Neuronal stem cell (in vitro differentiated cells): ENCODE results near the gene GMEB1.
"Not testable (repeated sequence)": the region's sequence is repeated elsewhere in the genome, so short reads cannot be mapped to it uniquely, and the experiment has no call there.

Experiments used
- DNase-seq: peaks from one replicate; pipeline ENCODE4 v3.0.0-alpha.2; 2013; ENCODE audit warnings: low spot score
- H2AFZ ChIP-seq: one replicate; pipeline ENCODE4 v1.6.1; 2013; ENCODE audit warnings: mild to moderate bottlenecking, low read length, inconsistent platforms
- H2AK5ac ChIP-seq: 2 replicates; pipeline ENCODE4 v1.6.1; 2013; ENCODE audit warnings: low read depth, mild to moderate bottlenecking, inconsistent platforms, low read length, moderate library complexity, mixed read lengths
- H2BK120ac ChIP-seq: 2 replicates; pipeline ENCODE4 v1.6.1; 2013; ENCODE audit warnings: low read depth, mild to moderate bottlenecking, inconsistent platforms, low read length, moderate library complexity, mixed read lengths
- H2BK12ac ChIP-seq: one replicate; pipeline ENCODE4 v1.6.1; 2013; ENCODE audit warnings: low read length, inconsistent platforms
- H2BK15ac ChIP-seq: 2 replicates; pipeline ENCODE4 v1.6.1; 2013; ENCODE audit warnings: mild to moderate bottlenecking, low read length, inconsistent platforms, mixed read lengths
- H2BK5ac ChIP-seq: one replicate; pipeline ENCODE4 v1.6.1; 2013; ENCODE audit warnings: inconsistent platforms, mild to moderate bottlenecking, low read length, moderate library complexity
- H3K14ac ChIP-seq: one replicate; pipeline ENCODE4 v1.6.1; 2013; ENCODE audit warnings: low read length, inconsistent platforms
- H3K18ac ChIP-seq: 2 replicates; pipeline ENCODE4 v1.6.1; 2013; ENCODE audit warnings: low read length, inconsistent platforms
- H3K23ac ChIP-seq: 2 replicates; pipeline ENCODE4 v1.6.1; 2013; ENCODE audit warnings: low read depth, mild to moderate bottlenecking, mixed read lengths, low read length, inconsistent platforms; ENCODE audit not compliant: poor library complexity
- H3K27ac ChIP-seq: replicated peaks from 3 replicates; pipeline ENCODE4 v1.5.1; 2013; ENCODE audit warnings: low read length, inconsistent platforms
- H3K27me3 ChIP-seq, 3 experiments: 2 replicates each; pipeline ENCODE4 v1.6.1; 2013; ENCODE audit warnings: low read length in 3 of 3, mild to moderate bottlenecking in 2 of 3, inconsistent platforms in 1 of 3, low read depth in 1 of 3, mixed read lengths in 1 of 3, moderate library complexity in 1 of 3; ENCODE audit not compliant: control insufficient read depth in 3 of 3, insufficient read depth in 3 of 3
- H3K36me3 ChIP-seq, 2 donors: replicated peaks in 1 of 2; 2 replicates each; pipeline ENCODE4 v1.6.1; 2013; ENCODE audit warnings: low read length in 2 of 2; ENCODE audit not compliant: control insufficient read depth in 2 of 2, insufficient read depth in 2 of 2
- H3K4ac ChIP-seq: 2 replicates; pipeline ENCODE4 v1.6.1; 2013; ENCODE audit warnings: inconsistent platforms, mild to moderate bottlenecking, low read length, moderate library complexity
- H3K4me1 ChIP-seq, 2 donors: 1 replicate in 1 of 2; 2 replicates in 1 of 2; pipeline ENCODE4 v1.6.1; 2013; ENCODE audit warnings: low read length in 2 of 2, low read depth in 1 of 2; ENCODE audit not compliant: control insufficient read depth in 2 of 2, insufficient read depth in 1 of 2
- H3K4me2 ChIP-seq: one replicate; pipeline ENCODE4 v1.6.1; 2013; ENCODE audit warnings: mild to moderate bottlenecking, low read length, inconsistent platforms; ENCODE audit not compliant: insufficient read depth, poor library complexity, severe bottlenecking
- H3K4me3 ChIP-seq, 2 donors: 2 replicates each; pipeline ENCODE4 v1.5.1; 2013; ENCODE audit warnings: low read length in 2 of 2, mild to moderate bottlenecking in 2 of 2, inconsistent platforms in 1 of 2, moderate library complexity in 1 of 2
- H3K79me1 ChIP-seq: one replicate; pipeline ENCODE4 v1.6.1; 2013; ENCODE audit warnings: low read depth, mild to moderate bottlenecking, inconsistent platforms, low read length, moderate library complexity
- H3K9ac ChIP-seq: one replicate; pipeline ENCODE4 v1.6.1; 2013; ENCODE audit warnings: mild to moderate bottlenecking, low read depth, low read length, inconsistent platforms; ENCODE audit not compliant: poor library complexity
- H3K9me3 ChIP-seq, 2 donors: replicated peaks in 1 of 2; 2 replicates each; pipeline versions ENCODE3 to v1.6.1; 2013; ENCODE audit warnings: low read length in 2 of 2, mild to moderate bottlenecking in 2 of 2, inconsistent platforms in 1 of 2, low read depth in 1 of 2, mixed read lengths in 1 of 2, moderate library complexity in 1 of 2; ENCODE audit not compliant: control insufficient read depth in 2 of 2, insufficient read depth in 1 of 2
- H4K8ac ChIP-seq: one replicate; pipeline ENCODE4 v1.6.1; 2013; ENCODE audit warnings: low read depth, mild to moderate bottlenecking, inconsistent platforms, low read length, moderate library complexity
- H4K91ac ChIP-seq: one replicate; pipeline ENCODE4 v1.6.1; 2013; ENCODE audit warnings: low read length, low read depth, mild to moderate bottlenecking, inconsistent platforms; ENCODE audit not compliant: poor library complexity
- WGBS, 2 donors: extraction: QIAGEN DNeasy Blood & Tissue Kit; methylation state at CpG; one replicate each; pipeline ENCODE4 v1.1.7; 2013; ENCODE audit warnings: missing lambda C conversion rate in 2 of 2, mixed read lengths in 1 of 2; ENCODE audit not compliant: insufficient read length in 2 of 2, insufficient replicate concordance in 1 of 2; ENCODE audit errors: extremely low coverage in 2 of 2; 5-methylcytosine and 5-hydroxymethylcytosine counted together

GMEB1 gene

DNA sequence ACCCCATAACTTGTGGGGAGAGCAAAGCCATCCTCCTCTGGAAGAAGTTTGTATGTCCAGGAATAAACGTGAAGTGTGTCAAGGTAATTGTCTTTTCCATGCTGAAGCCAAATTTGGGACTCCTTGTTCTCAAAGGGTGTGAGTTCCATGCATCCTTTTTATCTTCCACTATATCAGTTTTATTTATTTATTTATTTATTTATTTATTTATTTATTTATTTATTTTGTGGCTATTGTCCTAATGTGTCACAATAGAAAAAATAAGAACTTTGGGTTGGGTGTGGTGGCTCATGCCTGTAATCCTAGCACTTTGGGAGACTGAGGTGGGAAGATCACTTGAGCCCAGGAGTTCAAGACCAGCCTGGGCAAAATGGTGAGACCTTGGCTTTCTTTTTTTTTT, 23.0 kb downstream of the GMEB1 start:
- not testable (repeated sequence) for H3K23ac ChIP-seq, H2BK5ac ChIP-seq, H3K27me3 ChIP-seq, H3K27ac ChIP-seq, H3K79me1 ChIP-seq, H2AK5ac ChIP-seq, H3K4me3 ChIP-seq, H2BK12ac ChIP-seq, H3K4me1 ChIP-seq, H3K9ac ChIP-seq, H2BK120ac ChIP-seq, H3K18ac ChIP-seq, H3K9me3 ChIP-seq, H2BK15ac ChIP-seq, H4K8ac ChIP-seq, DNase-seq, H3K4ac ChIP-seq, H4K91ac ChIP-seq, H3K4me2 ChIP-seq, H3K14ac ChIP-seq, H2AFZ ChIP-seq
- peaks cover 7 to 56% of the 10 kb centered on the region in 2 donors for H3K36me3 ChIP-seq
- no CpG with 5 or more reads among the region's 1 CpG for WGBS, 2 donors

DNA sequence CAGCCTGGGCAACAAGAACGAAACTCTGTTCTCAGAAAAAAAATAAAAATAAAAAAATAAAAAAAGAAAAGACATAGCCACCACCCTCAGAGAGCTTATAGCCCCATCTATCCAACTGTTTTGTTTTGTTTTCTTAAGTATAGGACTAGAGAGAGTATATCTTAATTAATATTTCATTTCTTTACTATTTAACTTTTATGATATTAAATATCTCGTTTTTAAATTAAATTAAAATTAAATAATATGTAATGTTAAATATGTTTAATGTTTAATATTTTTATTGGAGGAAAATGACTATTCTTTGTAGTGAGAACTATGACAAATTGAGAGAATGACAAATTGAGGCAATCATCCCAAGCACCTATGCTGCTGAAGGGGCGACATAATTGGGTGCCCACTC, 35.0 kb downstream of the GMEB1 start:
- Histone ChIP-seq H3K23ac (no peak overlapping the region), H3K4me2 (no peak overlapping the region), H3K4me3 (no peak overlapping the region)

DNA sequence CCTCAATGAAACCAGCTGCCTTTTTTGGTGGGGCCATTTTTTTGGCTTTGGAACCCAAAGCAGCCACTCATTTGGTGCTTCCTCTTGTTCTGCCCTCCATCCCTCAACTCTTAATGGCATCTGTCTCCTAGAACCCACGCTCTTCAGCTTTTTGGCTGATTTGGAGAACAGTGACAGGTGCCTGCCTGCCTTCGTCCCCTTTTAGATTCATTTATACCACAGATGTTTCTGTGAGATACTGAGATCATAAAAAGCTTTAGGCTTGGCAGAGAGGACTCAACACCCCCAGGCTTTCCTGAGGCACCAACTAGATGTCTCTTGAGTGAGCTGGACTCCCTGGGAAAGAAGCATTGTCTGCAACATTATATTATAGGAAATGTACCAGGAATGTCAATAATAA, 47.8 kb downstream of the GMEB1 start:
- Histone ChIP-seq H2BK12ac (no peak overlapping the region), H4K91ac (no peak overlapping the region), H3K4me1 (peaks cover 0 to 2% of the 10 kb centered on the region in 2 donors), H4K8ac (no peak overlapping the region), H3K4ac (no peak overlapping the region), H3K23ac (no peak overlapping the region), H3K4me2 (no peak overlapping the region), H2BK120ac (no peak overlapping the region), H3K27me3 (no peaks in the 10 kb centered on the region), H2BK15ac (no peak overlapping the region), H2AK5ac (no peak overlapping the region), H3K79me1 (no peaks in the 10 kb centered on the region), H3K4me3 (no peak overlapping the region), H2AFZ (no peak overlapping the region), H3K14ac (no peak overlapping the region), H3K36me3 (peaks cover 20 to 38% of the 10 kb centered on the region in 2 donors), H3K18ac (no peak overlapping the region), H3K9ac (no peak overlapping the region), H3K27ac (no peak overlapping the region), H2BK5ac (no peak overlapping the region), H3K9me3 (no peaks in the 10 kb centered on the region)
- no peak for DNase-seq
- WGBS, 2 donors, result no CpG with 5 or more reads among the region's 2 CpGs

More for the DNA sequence above, 35.0 kb downstream of the GMEB1 start:
- Histone ChIP-seq H4K91ac (no peak overlapping the region), H3K79me1 (peaks cover 3% of the 10 kb centered on the region), H3K9me3 (no peaks in the 10 kb centered on the region), H2BK5ac (no peak overlapping the region), H2BK12ac (no peak overlapping the region), H2BK120ac (no peak overlapping the region), H3K14ac (no peak overlapping the region), H3K4ac (no peak overlapping the region), H3K27me3 (no peaks in the 10 kb centered on the region), H2AK5ac (no peak overlapping the region), H2AFZ (no peak overlapping the region), H3K27ac (no peak overlapping the region), H2BK15ac (no peak overlapping the region), H3K18ac (no peak overlapping the region), H3K36me3 (peaks cover 3 to 73% of the 10 kb centered on the region in 2 donors), H3K4me1 (no peaks in the 10 kb centered on the region), H4K8ac (no peak overlapping the region), H3K9ac (no peak overlapping the region)
- no peak for DNase-seq
- no CpG with 5 or more reads among the region's 3 CpGs for WGBS, 2 donors

GRCh38 chr1:28718166-28718565, 49.6 kb downstream of the GMEB1 start:
- Histone ChIP-seq H4K91ac (no peak overlapping the region), H3K36me3 (peaks cover 11 to 26% of the 10 kb centered on the region in 2 donors), H3K18ac (no peak overlapping the region), H2AK5ac (no peak overlapping the region), H2BK15ac (no peak overlapping the region), H2BK12ac (no peak overlapping the region), H3K9ac (no peak overlapping the region), H3K27me3 (no peaks in the 10 kb centered on the region), H3K9me3 (no peaks in the 10 kb centered on the region), H4K8ac (no peak overlapping the region), H3K4me1 (peaks cover 0 to 2% of the 10 kb centered on the region in 2 donors), H3K4me2 (no peak overlapping the region), H3K79me1 (no peaks in the 10 kb centered on the region), H3K4ac (no peak overlapping the region), H2BK5ac (no peak overlapping the region), H2BK120ac (no peak overlapping the region), H3K27ac (no peak overlapping the region), H3K14ac (no peak overlapping the region), H3K23ac (no peak overlapping the region), H3K4me3 (no peak overlapping the region), H2AFZ (no peak overlapping the region)
- no CpG with 5 or more reads among the region's 1 CpG for WGBS, 2 donors
- DNase-seq, result no peak
